Measurements from ENCODE around the gene PARP14.
"Not testable (repeated sequence)": the region's sequence is repeated elsewhere in the genome, so short reads cannot be mapped to it uniquely, and the experiment has no call there.

The PARP14 gene

GRCh38 chr3:122665226-122665786 is 15.3 kb upstream of the PARP14 start:
- Mint-ChIP-seq H3K9me3 (peaks cover 3% of the 10 kb centered on the region), H3K27ac (no peak overlapping the region), H3K4me1 (peaks cover 30% of the 10 kb centered on the region), H3K36me3 (no peaks in the 10 kb centered on the region), H3K4me3 (no peak overlapping the region)
- ATAC-seq: no peak
- DNase-seq (ENCODE audit: low spot score in 2 of 2): no peak

DNA sequence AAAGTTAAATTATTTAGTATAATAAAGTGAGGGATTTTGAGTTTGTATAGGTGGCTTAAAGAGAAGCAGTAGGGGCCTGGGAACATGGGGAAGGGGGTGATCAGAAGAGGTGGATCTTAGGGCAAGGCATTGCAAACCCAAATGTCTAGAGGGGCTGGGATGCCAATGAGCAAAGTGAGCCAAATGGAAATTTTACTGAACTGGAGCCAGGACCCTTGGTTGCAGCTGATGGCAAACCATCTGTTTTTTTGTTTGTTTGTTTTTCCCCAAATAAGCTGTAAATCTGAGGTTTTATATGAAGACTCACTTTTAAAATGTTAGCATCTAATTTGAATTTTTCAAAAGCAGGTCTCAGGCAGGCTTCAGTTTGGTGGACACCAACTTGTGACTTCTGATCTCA is 14.8 kb upstream of the PARP14 start:
- H3K4me1 Mint-ChIP-seq: peaks cover 25% of the 10 kb centered on the region
- DNase-seq (ENCODE audit: low spot score in 2 of 2): no peak

DNA sequence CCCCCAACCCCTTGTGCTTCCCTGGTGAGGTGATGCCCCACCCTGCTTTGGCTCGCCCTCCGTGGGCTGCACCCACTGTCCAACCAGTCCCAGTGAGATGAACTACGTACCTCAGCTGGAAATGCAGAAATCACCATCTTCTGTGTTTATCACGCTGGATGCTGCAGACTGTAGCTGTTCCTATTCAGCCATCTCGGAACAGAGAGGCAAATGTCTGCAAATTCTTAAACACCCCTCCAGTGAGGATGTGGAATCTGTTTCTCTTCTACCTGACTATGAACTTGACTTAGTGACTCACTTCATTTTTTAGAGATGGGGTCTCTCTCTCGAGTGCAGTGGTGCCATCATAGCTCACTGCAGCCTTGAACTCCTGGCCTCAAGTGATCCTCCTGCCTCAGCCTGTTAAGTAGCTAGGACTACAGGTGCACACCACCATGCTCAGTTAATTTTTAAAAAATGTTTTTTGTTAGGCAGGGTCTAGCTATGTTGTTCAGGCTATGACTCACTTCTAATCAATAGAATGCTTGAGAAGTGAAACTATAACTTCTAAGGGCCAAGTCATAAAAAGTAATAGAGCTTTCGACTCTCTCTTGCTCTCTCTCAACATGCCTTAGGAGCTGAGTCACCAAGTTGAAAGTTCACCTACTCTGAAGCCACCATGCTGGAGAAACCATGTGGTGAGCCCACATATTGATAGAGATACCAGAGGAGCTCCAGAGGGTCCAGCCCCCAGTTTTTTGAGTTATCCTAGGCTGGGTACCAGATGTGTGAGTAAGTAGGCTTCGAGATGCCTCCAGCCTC is 11.5 kb upstream of the PARP14 start:
- DNase-seq (ENCODE audit: low spot score in 2 of 2) (peak in 1 of 2 donors; percentile 59), ATAC-seq (peak; percentile 99)
- Mint-ChIP-seq H3K4me3 (no peak overlapping the region), H3K36me3 (no peaks in the 10 kb centered on the region), H3K27ac (no peak overlapping the region), H3K4me1 (peaks cover 11% of the 10 kb centered on the region), H3K9me3 (no peaks in the 10 kb centered on the region)

More for the DNA sequence above, 14.8 kb upstream of the PARP14 start:
- ATAC-seq: no peak
- Mint-ChIP-seq H3K4me3 (no peak overlapping the region), H3K27ac (no peak overlapping the region), H3K9me3 (peaks cover 3% of the 10 kb centered on the region), H3K36me3 (no peaks in the 10 kb centered on the region)

DNA sequence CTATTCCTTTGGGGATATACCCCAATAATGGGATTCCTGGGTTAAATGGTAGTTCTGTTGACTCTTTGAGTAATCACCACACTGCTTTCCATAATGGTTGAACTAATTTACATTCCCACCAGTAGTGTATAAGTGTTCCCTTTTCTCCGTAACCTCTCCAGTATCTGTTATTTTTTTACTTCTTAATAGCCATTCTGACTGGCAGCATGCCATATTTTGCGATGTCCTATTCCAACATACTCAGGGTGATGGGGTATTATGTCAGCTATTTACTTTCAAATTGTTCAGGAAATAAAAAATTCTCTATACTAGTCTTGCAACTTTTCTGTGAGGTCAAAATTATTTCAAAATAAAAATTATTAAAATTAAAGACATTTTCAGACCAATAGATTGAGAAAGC is 9.1 kb upstream of the PARP14 start:
- peaks cover 11% of the 10 kb centered on the region for H3K4me1 Mint-ChIP-seq
- H3K36me3 Mint-ChIP-seq: no peaks in the 10 kb centered on the region
- H3K27ac Mint-ChIP-seq: no peak overlapping the region
- H3K4me3 Mint-ChIP-seq: no peak overlapping the region
- DNase-seq (ENCODE audit: low spot score in 2 of 2) (no peak), ATAC-seq (no peak)
- no peaks in the 10 kb centered on the region for H3K9me3 Mint-ChIP-seq

DNA sequence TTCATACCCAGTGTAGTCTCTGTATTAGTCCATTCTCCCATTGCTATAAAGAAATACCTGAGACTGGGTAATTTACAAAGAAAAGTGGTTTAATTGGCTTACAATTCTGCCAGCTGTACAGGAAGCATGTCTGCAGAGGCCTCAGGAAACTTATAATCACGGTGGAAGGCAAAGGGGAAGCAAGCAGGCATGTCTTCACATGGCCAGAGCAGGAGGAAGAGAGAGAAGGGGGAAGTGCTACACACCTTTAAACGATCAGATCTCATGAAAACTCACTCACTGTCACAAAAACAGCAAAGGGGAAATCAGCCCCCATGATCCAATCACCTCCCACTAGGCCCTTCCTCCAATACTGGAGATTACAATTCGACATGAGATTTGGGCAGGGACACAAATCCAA is 6.3 kb upstream of the PARP14 start:
- ATAC-seq (no peak), DNase-seq (ENCODE audit: low spot score in 2 of 2) (no peak)
- Mint-ChIP-seq H3K4me1 (peaks cover 20% of the 10 kb centered on the region), H3K27ac (peak overlapping the region; percentile 20), H3K4me3 (no peak overlapping the region), H3K9me3 (no peaks in the 10 kb centered on the region), H3K36me3 (no peaks in the 10 kb centered on the region)

GRCh38 chr3:122676759-122677158 is 3.9 kb upstream of the PARP14 start:
- DNase-seq (ENCODE audit: low spot score in 2 of 2) (no peak), ATAC-seq (no peak)
- peaks cover 17% of the 10 kb centered on the region for H3K36me3 Mint-ChIP-seq
- no peaks in the 10 kb centered on the region for H3K9me3 Mint-ChIP-seq
- no peak overlapping the region for H3K27ac Mint-ChIP-seq
- peaks cover 35% of the 10 kb centered on the region for H3K4me1 Mint-ChIP-seq
- H3K4me3 Mint-ChIP-seq: no peak overlapping the region

DNA sequence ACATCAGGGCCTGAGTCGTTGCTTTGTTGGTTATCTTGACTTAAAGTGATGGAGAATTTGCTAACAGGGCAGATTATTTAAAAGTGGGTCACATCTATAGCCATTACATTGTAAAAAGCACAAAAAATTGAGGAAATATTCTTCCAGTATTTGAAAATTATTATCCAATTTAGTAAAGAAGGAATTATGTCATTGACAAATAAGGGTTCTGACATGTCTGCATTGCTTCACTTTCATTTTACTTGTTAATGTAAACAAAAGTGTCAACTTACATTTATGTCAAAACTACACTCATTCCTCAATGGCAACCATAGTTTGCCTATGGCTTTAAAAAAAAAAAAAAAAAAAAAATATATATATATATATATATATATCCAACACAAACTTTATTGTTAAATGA is 3.4 kb upstream of the PARP14 start:
- DNase-seq (ENCODE audit: low spot score in 2 of 2) (no peak), ATAC-seq (no peak)
- peaks cover 39% of the 10 kb centered on the region for H3K4me1 Mint-ChIP-seq
- no peak overlapping the region for H3K27ac Mint-ChIP-seq
- peaks cover 21% of the 10 kb centered on the region for H3K36me3 Mint-ChIP-seq
- no peak overlapping the region for H3K4me3 Mint-ChIP-seq
- no peaks in the 10 kb centered on the region for H3K9me3 Mint-ChIP-seq

- Mint-ChIP-seq H3K4me3 (peak overlapping the region; percentile 87), H3K9me3 (no peaks in the 10 kb centered on the region), H3K4me1 (peaks cover 52% of the 10 kb centered on the region), H3K36me3 (peaks cover 25% of the 10 kb centered on the region), H3K27ac (peak overlapping the region; percentile 2)
- DNase-seq (ENCODE audit: low spot score in 2 of 2) (no peak), ATAC-seq (no peak)
Measured at GRCh38 chr3:122678506-122678905, 2.1 kb upstream of the PARP14 start.

DNA sequence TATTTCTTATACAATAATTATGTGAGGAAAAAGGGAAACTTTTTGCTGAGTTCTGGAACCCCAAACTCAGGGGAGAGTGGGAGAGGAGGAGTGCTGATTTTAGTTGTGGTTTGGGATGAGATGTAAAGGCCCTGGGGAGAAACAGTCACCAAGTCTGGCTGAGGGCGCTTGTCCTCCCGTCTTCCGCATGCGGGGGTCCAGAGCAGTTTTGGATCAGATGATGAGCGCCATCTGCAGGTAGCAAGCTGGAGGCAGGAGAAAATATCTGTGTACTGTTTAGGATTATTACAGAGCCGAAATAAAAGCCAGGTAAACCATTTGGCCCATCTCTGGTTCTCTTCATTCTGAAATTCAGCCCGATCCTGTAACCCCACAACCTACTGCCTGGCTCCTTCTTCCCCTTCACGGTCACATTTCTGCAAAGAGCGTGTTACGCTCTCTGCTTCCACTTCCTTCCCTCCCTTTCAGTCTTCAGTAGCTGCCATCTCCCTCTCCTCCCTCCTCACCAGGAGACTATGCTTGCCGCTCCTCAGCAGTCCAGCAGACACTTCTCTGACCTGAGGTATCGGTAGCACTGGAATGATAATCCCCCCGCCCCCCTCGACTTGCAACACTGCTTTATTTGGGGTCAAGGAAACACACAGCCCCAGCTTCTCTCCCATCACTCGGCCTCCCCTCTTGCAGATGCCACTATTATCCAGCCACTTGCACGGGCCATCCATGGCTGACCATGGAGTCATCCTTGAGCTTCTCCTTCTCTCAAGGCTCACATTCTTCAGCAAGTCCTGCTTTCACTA is 1.4 kb upstream of the PARP14 start:
- no peaks in the 10 kb centered on the region for H3K9me3 Mint-ChIP-seq
- H3K27ac Mint-ChIP-seq: peak overlapping the region; percentile 96
- peak; percentile 81 for ATAC-seq
- DNase-seq (ENCODE audit: low spot score in 2 of 2): peak; percentile 69 to 89
- peak overlapping the region; percentile 87 for H3K4me3 Mint-ChIP-seq
- H3K36me3 Mint-ChIP-seq: peaks cover 25% of the 10 kb centered on the region
- peaks cover 57% of the 10 kb centered on the region for H3K4me1 Mint-ChIP-seq

GRCh38 chr3:122679882-122680474 is 661 bp upstream of the PARP14 start:
- Mint-ChIP-seq H3K4me1 (peaks cover 59% of the 10 kb centered on the region), H3K4me3 (peak overlapping the region; percentile 87), H3K36me3 (peaks cover 25% of the 10 kb centered on the region), H3K9me3 (no peaks in the 10 kb centered on the region), H3K27ac (peak overlapping the region; percentile 96)
- ATAC-seq (peak; percentile 39), DNase-seq (ENCODE audit: low spot score in 2 of 2) (peak in 1 of 2 donors; percentile 67)

GRCh38 chr3:122681284-122681973 is 790 bp downstream of the PARP14 start:
- DNase-seq (ENCODE audit: low spot score in 2 of 2) (peak in 1 of 2 donors; percentile 62), ATAC-seq (no peak)
- peaks cover 59% of the 10 kb centered on the region for H3K4me1 Mint-ChIP-seq
- H3K27ac Mint-ChIP-seq: peak overlapping the region; percentile 96
- no peaks in the 10 kb centered on the region for H3K9me3 Mint-ChIP-seq
- peaks cover 25% of the 10 kb centered on the region for H3K36me3 Mint-ChIP-seq
- H3K4me3 Mint-ChIP-seq: peak overlapping the region; percentile 87

DNA sequence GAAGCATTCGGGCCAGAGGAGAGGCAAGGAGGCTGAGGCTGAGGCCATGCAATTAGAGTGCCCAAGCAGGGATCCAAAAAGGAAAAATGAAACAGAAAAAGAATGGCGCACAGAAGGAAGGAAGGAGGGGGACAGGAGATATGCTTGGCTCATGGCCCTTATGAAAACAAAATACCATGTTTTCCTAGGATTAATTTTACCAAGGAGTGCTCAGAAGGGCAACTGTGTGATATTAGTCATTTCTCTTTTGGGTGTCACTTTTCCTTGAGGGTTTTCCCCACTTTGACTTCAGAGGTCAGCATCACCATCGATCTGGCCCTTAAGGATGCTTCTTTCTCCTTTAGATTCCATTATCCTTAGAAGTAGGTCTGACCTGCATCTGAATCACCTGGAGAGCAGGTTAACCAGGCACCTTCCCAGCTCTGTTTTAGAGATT is 1.4 kb downstream of the PARP14 start:
- H3K4me3 Mint-ChIP-seq: peak overlapping the region; percentile 87
- ATAC-seq (no peak), DNase-seq (ENCODE audit: low spot score in 2 of 2) (no peak)
- H3K4me1 Mint-ChIP-seq: peaks cover 62% of the 10 kb centered on the region
- H3K36me3 Mint-ChIP-seq: peaks cover 25% of the 10 kb centered on the region
- peak overlapping the region; percentile 96 for H3K27ac Mint-ChIP-seq
- H3K9me3 Mint-ChIP-seq: no peaks in the 10 kb centered on the region

DNA sequence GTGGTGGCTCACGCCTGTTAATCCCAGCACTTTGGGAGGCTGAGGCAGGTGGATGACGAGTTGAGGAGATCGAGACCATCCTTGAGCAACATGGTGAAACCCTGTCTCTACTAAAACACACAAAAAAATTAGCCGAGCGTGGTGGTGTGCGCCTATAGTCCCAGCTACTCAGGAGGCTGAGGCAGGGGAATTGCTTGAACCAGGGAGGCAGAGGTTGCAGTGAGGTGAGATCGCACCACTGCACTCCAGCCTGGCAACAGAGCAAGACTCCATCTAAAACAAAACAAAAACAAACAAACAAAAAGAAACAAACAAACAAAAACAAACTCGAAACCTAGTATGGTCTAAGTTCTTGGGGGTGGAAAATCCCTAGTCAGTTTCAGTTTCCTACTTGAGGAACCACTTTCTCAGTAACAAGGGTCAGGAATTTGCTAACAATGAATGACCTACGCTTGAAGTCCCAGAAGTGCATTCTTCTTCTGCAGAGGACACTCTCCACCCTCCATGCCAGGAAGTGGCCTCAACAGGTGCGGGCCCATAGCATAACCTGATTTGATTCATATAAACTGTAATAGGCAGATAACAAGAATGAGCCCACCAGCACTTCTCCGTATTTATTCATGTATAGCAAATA is 2.3 kb downstream of the PARP14 start:
- peaks cover 65% of the 10 kb centered on the region for H3K4me1 Mint-ChIP-seq

GRCh38 chr3:122687298-122687697 is 6.7 kb downstream of the PARP14 start:
- no peak overlapping the region for H3K4me3 Mint-ChIP-seq
- H3K27ac Mint-ChIP-seq: peak overlapping the region; percentile 10
- no peak for ATAC-seq
- peaks cover 32% of the 10 kb centered on the region for H3K4me1 Mint-ChIP-seq
- H3K9me3 Mint-ChIP-seq: no peaks in the 10 kb centered on the region
- DNase-seq (ENCODE audit: low spot score in 2 of 2): no peak
- H3K36me3 Mint-ChIP-seq: peaks cover 4% of the 10 kb centered on the region

More for the DNA sequence above, 2.3 kb downstream of the PARP14 start:
- not testable (repeated sequence) for H3K9me3 Mint-ChIP-seq; DNase-seq (ENCODE audit: low spot score in 2 of 2); ATAC-seq
- Mint-ChIP-seq H3K36me3 (peaks cover 25% of the 10 kb centered on the region), H3K27ac (peak overlapping the region; percentile 96), H3K4me3 (peak overlapping the region; percentile 87)

Data from stimulated activated effector memory CD8-positive, alpha-beta T cell treated with anti-CD3 and anti-CD28 coated beads, Interleukin-12 subunit alpha, Interleukin-12 subunit beta, amount 100 ng/mL, for 72 hours (primary cell).